Measurements from ENCODE around the gene CD180. TPM values are rescaled to one million over a fixed set of nuclear protein-coding genes. Genes with fewer than 3 reads are reported as not detected.
A peak's percentile ranks its signal among the peaks of the same experiment; 100 is the strongest.

Gene CD180
- total RNA-seq, 2 donors from 2014 or later = 0.30 to 1.4 TPM

- H3K9ac ChIP-seq (ENCODE audit: low read depth in 2 of 2, low read length in 2 of 2) = peak overlapping the region; percentile 37 to 62
- intact Hi-C loops (cut with DNase I) = loop anchor here (5.0 kb wide), 1 partner anchor 42 kb away; no protein-coding TSS in a partner anchor
These were observed 30.8 kb downstream of the CD180 start for GRCh38 chr5:67165526-67166459.

DNA sequence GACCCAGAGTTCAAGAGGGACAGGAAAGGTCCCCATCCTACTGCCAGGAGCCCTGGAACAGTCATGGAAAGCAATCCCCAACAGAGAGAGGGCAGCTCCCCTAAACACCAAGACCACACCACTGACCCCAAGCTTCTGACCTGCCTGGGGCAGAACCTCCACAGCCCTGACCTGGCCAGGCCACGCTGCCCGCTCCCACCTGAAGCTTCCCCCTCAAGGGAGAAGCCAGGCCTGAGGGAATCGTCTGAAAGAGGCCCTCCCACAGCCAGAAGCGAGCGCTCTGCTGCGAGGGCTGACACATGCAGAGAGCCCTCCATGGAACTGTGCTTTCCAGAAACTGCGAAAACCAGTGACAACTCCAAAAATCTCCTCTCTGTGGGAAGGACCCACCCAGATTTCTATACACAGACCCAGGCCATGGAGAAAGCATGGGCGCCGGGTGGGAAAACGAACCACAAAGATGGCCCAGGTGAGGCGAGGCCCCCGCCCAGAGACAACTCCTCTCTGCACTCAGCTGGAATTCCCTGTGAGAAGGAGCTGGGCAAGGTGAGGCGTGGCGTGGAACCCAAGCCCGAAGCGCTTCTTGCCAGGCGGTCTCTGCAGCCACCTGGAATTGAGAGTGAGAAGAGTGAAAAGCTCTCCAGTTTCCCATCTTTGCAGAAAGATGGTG, 31.6 kb downstream of the CD180 start:
- Histone ChIP-seq H3K36me3 (no peaks in the 10 kb centered on the region), H3K9me3 (no peaks in the 10 kb centered on the region), H3K4me3 (no peak overlapping the region), H3K4me1 (peaks cover 4% of the 10 kb centered on the region), H3K27me3 (no peaks in the 10 kb centered on the region), H3K9ac (ENCODE audit: low read depth in 2 of 2, low read length in 2 of 2) (no peak overlapping the region), H3K27ac (no peak overlapping the region)
- intact Hi-C loops (cut with DNase I) = loop anchor here (5.0 kb wide), 1 partner anchor 42 kb away; no protein-coding TSS in a partner anchor
- no peak for DNase-seq
- TF ChIP-seq CTCF (IDR thresholded peaks at IDR 0.05) = no peak

More at GRCh38 chr5:67165526-67166459, 30.8 kb downstream of the CD180 start:
- Histone ChIP-seq H3K27ac (peak overlapping the region; percentile 63), H3K4me3 (peak overlapping the region; percentile 31), H3K4me1 (peaks cover 4% of the 10 kb centered on the region), H3K9me3 (no peaks in the 10 kb centered on the region), H3K27me3 (no peaks in the 10 kb centered on the region), H3K36me3 (no peaks in the 10 kb centered on the region)
- DNase-seq = peak; percentile 91
- peak; percentile 82 for TF ChIP-seq CTCF (IDR thresholded peaks at IDR 0.05)

DNA sequence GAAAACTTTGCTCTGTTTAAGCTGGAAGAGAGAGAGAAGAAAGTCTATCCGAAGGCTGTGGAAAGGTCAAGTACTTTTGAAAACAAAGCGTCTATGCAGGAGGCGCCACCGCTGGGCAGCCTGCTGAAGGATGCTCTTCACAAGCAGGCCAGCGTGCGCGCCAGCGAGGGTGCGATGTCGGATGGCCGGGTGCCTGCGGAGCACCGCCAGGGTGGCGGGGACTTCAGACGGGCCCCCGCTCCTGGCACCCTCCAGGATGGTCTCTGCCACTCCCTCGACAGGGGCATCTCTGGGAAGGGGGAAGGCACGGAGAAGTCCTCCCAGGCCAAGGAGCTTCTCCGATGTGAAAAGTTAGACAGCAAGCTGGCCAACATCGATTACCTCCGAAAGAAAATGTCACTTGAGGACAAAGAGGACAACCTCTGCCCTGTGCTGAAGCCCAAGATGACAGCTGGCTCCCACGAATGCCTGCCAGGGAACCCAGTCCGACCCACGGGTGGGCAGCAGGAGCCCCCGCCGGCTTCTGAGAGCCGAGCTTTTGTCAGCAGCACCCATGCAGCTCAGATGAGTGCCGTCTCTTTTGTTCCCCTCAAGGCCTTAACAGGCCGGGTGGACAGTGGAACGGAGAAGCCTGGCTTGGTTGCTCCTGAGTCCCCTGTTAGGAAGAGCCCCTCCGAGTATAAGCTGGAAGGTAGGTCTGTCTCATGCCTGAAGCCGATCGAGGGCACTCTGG, 32.6 kb downstream of the CD180 start:
- no peak for DNase-seq
- intact Hi-C loops (cut with DNase I) = no loop called here
- Histone ChIP-seq H3K4me1 (peaks cover 4% of the 10 kb centered on the region), H3K27me3 (no peaks in the 10 kb centered on the region), H3K4me3 (no peak overlapping the region), H3K9me3 (no peaks in the 10 kb centered on the region), H3K27ac (no peak overlapping the region), H3K9ac (ENCODE audit: low read depth in 2 of 2, low read length in 2 of 2) (no peak overlapping the region), H3K36me3 (no peaks in the 10 kb centered on the region)
- no peak for TF ChIP-seq CTCF (IDR thresholded peaks at IDR 0.05)

DNA sequence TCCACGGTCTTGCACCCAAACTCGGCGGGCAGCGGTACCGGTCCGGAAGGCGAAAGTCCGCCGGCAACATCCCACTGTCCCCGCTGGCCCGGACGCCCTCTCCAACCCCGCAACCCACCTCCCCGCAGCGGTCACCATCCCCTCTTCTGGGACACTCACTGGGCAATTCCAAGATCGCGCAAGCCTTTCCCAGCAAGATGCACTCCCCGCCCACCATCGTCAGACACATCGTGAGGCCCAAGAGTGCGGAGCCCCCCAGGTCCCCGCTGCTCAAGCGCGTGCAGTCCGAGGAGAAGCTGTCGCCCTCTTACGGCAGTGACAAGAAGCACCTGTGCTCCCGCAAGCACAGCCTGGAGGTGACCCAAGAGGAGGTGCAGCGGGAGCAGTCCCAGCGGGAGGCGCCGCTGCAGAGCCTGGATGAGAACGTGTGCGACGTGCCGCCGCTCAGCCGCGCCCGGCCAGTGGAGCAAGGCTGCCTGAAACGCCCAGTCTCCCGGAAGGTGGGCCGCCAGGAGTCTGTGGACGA, 33.3 kb downstream of the CD180 start:
- DNase-seq = no peak
- no peaks in the 10 kb centered on the region for H3K9me3 ChIP-seq
- H3K9ac ChIP-seq (ENCODE audit: low read depth in 2 of 2, low read length in 2 of 2) = no peak overlapping the region
- peaks cover 4% of the 10 kb centered on the region for H3K4me1 ChIP-seq
- intact Hi-C loops (cut with DNase I) = no loop called here
- no peak overlapping the region for H3K27ac ChIP-seq
- TF ChIP-seq CTCF (IDR thresholded peaks at IDR 0.05) = no peak
- H3K36me3 ChIP-seq = no peaks in the 10 kb centered on the region
- no peaks in the 10 kb centered on the region for H3K27me3 ChIP-seq
- no peak overlapping the region for H3K4me3 ChIP-seq

GRCh38 chr5:67161767-67162166, 34.8 kb downstream of the CD180 start:
- no peaks in the 10 kb centered on the region for H3K27me3 ChIP-seq
- no peak overlapping the region for H3K27ac ChIP-seq
- intact Hi-C loops (cut with DNase I) = no loop called here
- H3K36me3 ChIP-seq = no peaks in the 10 kb centered on the region
- H3K4me3 ChIP-seq = no peak overlapping the region
- no peak for TF ChIP-seq CTCF (IDR thresholded peaks at IDR 0.05)
- peaks cover 4% of the 10 kb centered on the region for H3K4me1 ChIP-seq
- DNase-seq = no peak
- H3K9ac ChIP-seq (ENCODE audit: low read depth in 2 of 2, low read length in 2 of 2) = no peak overlapping the region
- no peaks in the 10 kb centered on the region for H3K9me3 ChIP-seq

Data from colonic mucosa (tissue), 4 donors.